Neural progenitor cell (in vitro differentiated cells): Measurements from ENCODE around the gene MYO18B. TPM values are rescaled to one million over a fixed set of nuclear protein-coding genes. Genes with fewer than 3 reads are reported as not detected.

Source experiments
- DNase-seq: peaks from one replicate; pipeline ENCODE4 v3.0.0-alpha.2; 2016; ENCODE audit warnings: low spot score
- H2AFZ ChIP-seq: fragments of 200-600 bp; sonication (generic); replicated peaks from 2 replicates; pipeline ENCODE4 v1.6.1; 2016; ENCODE audit warnings: antibody characterized with exemption
- H3F3A ChIP-seq: fragments of 200-600 bp; sonication (generic); 2 replicates; pipeline ENCODE4 v1.6.1; 2016; ENCODE audit warnings: antibody characterized with exemption, low read depth
- H3K27ac ChIP-seq: fragments of 200-600 bp; sonication (generic); 2 replicates; pipeline ENCODE4 v1.5.1; 2016; ENCODE audit warnings: mild to moderate bottlenecking
- H3K27me3 ChIP-seq: fragments of 200-600 bp; sonication (generic); 2 replicates; pipeline ENCODE4 v1.6.1; 2016; ENCODE audit warnings: mild to moderate bottlenecking, moderate library complexity
- H3K36me3 ChIP-seq: fragments of 200-600 bp; sonication (generic); 2 replicates; pipeline ENCODE4 v1.5.1; 2016
- H3K4me1 ChIP-seq: fragments of 200-600 bp; sonication (generic); 2 replicates; pipeline ENCODE4 v1.6.1; 2016; ENCODE audit warnings: mixed run types
- H3K4me2 ChIP-seq: fragments of 200-600 bp; sonication (generic); 2 replicates; pipeline ENCODE4 v1.6.1; 2016
- H3K4me3 ChIP-seq: fragments of 200-600 bp; sonication (generic); 2 replicates; pipeline ENCODE4 v1.5.1; 2016
- H3K79me2 ChIP-seq: fragments of 200-600 bp; sonication (generic); 2 replicates; pipeline ENCODE4 v1.6.1; 2016; ENCODE audit warnings: low read depth
- H3K9ac ChIP-seq: fragments of 200-600 bp; sonication (generic); 2 replicates; pipeline ENCODE4 v1.6.1; 2016
- H3K9me3 ChIP-seq: fragments of 200-600 bp; sonication (generic); 2 replicates; pipeline ENCODE4 v1.5.1; 2016; ENCODE audit warnings: low read depth
- H4K20me1 ChIP-seq: fragments of 200-600 bp; sonication (generic); 2 replicates; pipeline ENCODE4 v1.6.1; 2016; ENCODE audit warnings: low read depth
- H3K27ac Mint-ChIP-seq: 3 replicates; pipeline ENCODE4 v1.8.0; 2021; ENCODE audit warnings: mixed read lengths
- H3K27me3 Mint-ChIP-seq: 2 replicates; pipeline ENCODE4 v1.8.0; 2022; ENCODE audit warnings: low read depth, mild to moderate bottlenecking, inconsistent platforms, moderate library complexity, mixed read lengths; ENCODE audit not compliant: insufficient read depth
- H3K36me3 Mint-ChIP-seq: 3 replicates; pipeline ENCODE4 v1.8.0; 2021; ENCODE audit warnings: mixed read lengths
- H3K4me1 Mint-ChIP-seq: 3 replicates; pipeline ENCODE4 v1.8.0; 2021; ENCODE audit warnings: mixed read lengths
- H3K4me3 Mint-ChIP-seq: 3 replicates; pipeline ENCODE4 v1.8.0; 2021; ENCODE audit warnings: mild to moderate bottlenecking, moderate library complexity, mixed read lengths
- H3K9me3 Mint-ChIP-seq: 3 replicates; pipeline ENCODE4 v1.8.0; 2020; ENCODE audit warnings: mixed read lengths
- CTCF ChIP-seq: fragments of 200-600 bp; sonication (generic); IDR thresholded peaks from 2 replicates; pipeline ENCODE4 v1.5.1; 2017; ENCODE audit warnings: antibody characterized with exemption, mild to moderate bottlenecking
- EZH2 ChIP-seq: fragments of 200-600 bp; sonication (generic); IDR thresholded peaks from 2 replicates; pipeline ENCODE4 v1.6.1; 2017; ENCODE audit warnings: antibody characterized with exemption, mild to moderate bottlenecking, moderate library complexity
- EZH2phosphoT487 ChIP-seq: fragments of 200-600 bp; sonication (generic); IDR thresholded peaks from 2 replicates; pipeline ENCODE4 v1.6.1; 2017; ENCODE audit warnings: antibody characterized with exemption
- total RNA-seq: library from RNA; depleted of rRNA; stranded (reverse); fragments of >200 nt; gene quantifications from 2 replicates; pipeline ENCODE4 v1.2.3, GENCODE V29; 2015; ENCODE audit warnings: low replicate concordance

MYO18B gene
- total RNA-seq, 1 donor from 2014 or later, result not detected

GRCh38 chr22:26068571-26068970 lies 326.6 kb downstream of the MYO18B start:
- Histone ChIP-seq H3K27me3 (no peaks in the 10 kb centered on the region), H4K20me1 (peaks cover 3% of the 10 kb centered on the region), H3K9ac (no peak overlapping the region), H3K4me1 (peaks cover 42% of the 10 kb centered on the region), H3K4me3 (no peak overlapping the region), H3K27ac (no peak overlapping the region), H3F3A (peaks cover 37% of the 10 kb centered on the region), H3K9me3 (no peaks in the 10 kb centered on the region), H3K4me2 (no peak overlapping the region), H3K36me3 (no peaks in the 10 kb centered on the region), H3K79me2 (no peaks in the 10 kb centered on the region), H2AFZ (no peak overlapping the region)
- H3K4me3 Mint-ChIP-seq, result no peak overlapping the region
- no peak for DNase-seq
- H3K4me1 Mint-ChIP-seq, result peaks cover 47% of the 10 kb centered on the region
- H3K36me3 Mint-ChIP-seq, result no peaks in the 10 kb centered on the region
- no peak overlapping the region for H3K27ac Mint-ChIP-seq
- H3K9me3 Mint-ChIP-seq, result peaks cover 7% of the 10 kb centered on the region
- no peaks in the 10 kb centered on the region for H3K27me3 Mint-ChIP-seq
- TF ChIP-seq EZH2phosphoT487 (no peak), CTCF (no peak), EZH2 (no peak)

- Histone ChIP-seq H3K4me1 (peaks cover 21% of the 10 kb centered on the region), H2AFZ (no peak overlapping the region), H4K20me1 (no peaks in the 10 kb centered on the region), H3K79me2 (no peaks in the 10 kb centered on the region), H3K4me2 (no peak overlapping the region), H3K9ac (no peak overlapping the region), H3K4me3 (no peak overlapping the region), H3K36me3 (no peaks in the 10 kb centered on the region), H3F3A (peaks cover 10% of the 10 kb centered on the region), H3K9me3 (no peaks in the 10 kb centered on the region), H3K27ac (no peak overlapping the region), H3K27me3 (peaks cover 8% of the 10 kb centered on the region)
- Mint-ChIP-seq H3K9me3 (peaks cover 7% of the 10 kb centered on the region), H3K27ac (peak overlapping the region; percentile 42), H3K27me3 (peaks cover 7% of the 10 kb centered on the region), H3K36me3 (no peaks in the 10 kb centered on the region), H3K4me3 (no peak overlapping the region), H3K4me1 (peaks cover 21% of the 10 kb centered on the region)
- DNase-seq, result no peak
- TF ChIP-seq EZH2phosphoT487 (no peak), EZH2 (no peak), CTCF (no peak)
These were observed 330.6 kb downstream of the MYO18B start for GRCh38 chr22:26072621-26073020.

GRCh38 chr22:26075251-26075650 lies 333.3 kb downstream of the MYO18B start:
- no peak for DNase-seq
- Mint-ChIP-seq H3K9me3 (peaks cover 2% of the 10 kb centered on the region), H3K4me1 (no peaks in the 10 kb centered on the region), H3K4me3 (no peak overlapping the region), H3K36me3 (no peaks in the 10 kb centered on the region), H3K27ac (no peak overlapping the region), H3K27me3 (peaks cover 7% of the 10 kb centered on the region)
- no peaks in the 10 kb centered on the region for H3K9me3 ChIP-seq
- H3K9ac ChIP-seq, result no peak overlapping the region
- no peak overlapping the region for H3K4me3 ChIP-seq
- H3K4me2 ChIP-seq, result no peak overlapping the region
- no peak overlapping the region for H2AFZ ChIP-seq
- H3K4me1 ChIP-seq, result no peaks in the 10 kb centered on the region
- H3K36me3 ChIP-seq, result no peaks in the 10 kb centered on the region
- no peak overlapping the region for H3K27ac ChIP-seq
- H3K79me2 ChIP-seq, result no peaks in the 10 kb centered on the region
- peaks cover 4% of the 10 kb centered on the region for H4K20me1 ChIP-seq
- no peak for TF ChIP-seq EZH2phosphoT487
- TF ChIP-seq CTCF, result no peak
- no peak for TF ChIP-seq EZH2
- H3K27me3 ChIP-seq, result peaks cover 12% of the 10 kb centered on the region
- H3F3A ChIP-seq, result no peaks in the 10 kb centered on the region
